B cell (primary cell): ENCODE measurements around the gene ARHGAP45. TPM values are rescaled to one million over a fixed set of nuclear protein-coding genes. Genes with fewer than 3 reads are reported as not detected.

Experiments
- ATAC-seq: fragments of 200-7000 bp; cut with Tn5 transposase; one replicate; pipeline ENCODE4 v1.10.0; 2021; ENCODE audit warnings: low read depth, mild to moderate bottlenecking, moderate number of reproducible peaks, moderate library complexity
- CTCF ChIA-PET: fragments of 350-600 bp; sonication (Branson Sonifier 250); formaldehyde crosslinking; loops from one replicate; lab custom pipeline; 2021; ENCODE audit warnings: antibody characterized with exemption, inconsistent platforms; lab: Charles Lee
- POLR2A ChIA-PET: fragments of 350-600 bp; sonication (Branson Sonifier 250); formaldehyde crosslinking; loops from one replicate; lab custom pipeline; 2021; ENCODE audit warnings: antibody characterized with exemption; lab: Charles Lee
- DNase-seq: peaks from one replicate; pipeline ENCODE4 v3.0.0; 2013
- H2AFZ ChIP-seq: 2 replicates; pipeline ENCODE4 v1.6.1; 2012; ENCODE audit warnings: mild to moderate bottlenecking, low read depth, low read length; ENCODE audit not compliant: insufficient read depth, poor library complexity, severe bottlenecking
- H3K27ac ChIP-seq, 2 donors: 1 replicate in 1 of 2; 2 replicates in 1 of 2; pipeline ENCODE4 v1.5.1; 2012 to 2013; ENCODE audit warnings: low read length in 2 of 2, mild to moderate bottlenecking in 2 of 2, moderate library complexity in 1 of 2
- H3K27me3 ChIP-seq, 4 experiments: fragments of 200-600 bp in 1 of 4; sonication (generic) in 1 of 4; replicated peaks in 1 of 4; 1 replicate in 2 of 4; 2 replicates in 2 of 4; pipeline versions ENCODE4 v1.6.1 to v1.7.0; 2013 to 2016; ENCODE audit warnings: low read length in 3 of 4, mild to moderate bottlenecking in 2 of 4, mixed read lengths in 1 of 4, moderate library complexity in 1 of 4; ENCODE audit not compliant: insufficient read depth in 4 of 4, control insufficient read depth in 3 of 4; ENCODE audit errors: control extremely low read depth in 1 of 4
- H3K36me3 ChIP-seq, 2 experiments: replicated peaks in 1 of 2; 1 replicate in 1 of 2; 2 replicates in 1 of 2; pipeline versions ENCODE4 v1.6.1 to v1.7.1; 2013; ENCODE audit warnings: low read length in 1 of 2; ENCODE audit not compliant: insufficient read depth in 2 of 2, control insufficient read depth in 1 of 2; ENCODE audit errors: control extremely low read depth in 1 of 2, extremely low read depth in 1 of 2
- H3K4me1 ChIP-seq, 2 donors: fragments of 200-600 bp in 1 of 2; sonication (generic) in 1 of 2; 1 replicate in 1 of 2; 2 replicates in 1 of 2; pipeline versions ENCODE4 v1.5.1 to v1.6.1; 2013 to 2017; ENCODE audit warnings: low read length in 2 of 2; ENCODE audit not compliant: control insufficient read depth in 2 of 2, insufficient read depth in 2 of 2
- H3K4me2 ChIP-seq: replicated peaks from 2 replicates; pipeline ENCODE3; 2012; ENCODE audit warnings: mild to moderate bottlenecking, low read depth, low read length; ENCODE audit not compliant: poor library complexity, severe bottlenecking
- H3K4me3 ChIP-seq, 5 experiments: fragments of 200-600 bp in 1 of 5; sonication (generic) in 1 of 5; 1 replicate in 3 of 5; 2 replicates in 2 of 5; pipeline versions ENCODE4 v1.5.1 to v1.7.0; 2011 to 2016; ENCODE audit warnings: low read length in 4 of 5, mild to moderate bottlenecking in 4 of 5, low read depth in 2 of 5, control low read depth in 1 of 5, moderate library complexity in 1 of 5; ENCODE audit not compliant: insufficient read depth in 1 of 5; ENCODE audit errors: control extremely low read depth in 1 of 5, extremely low read depth in 1 of 5
- H3K79me2 ChIP-seq: fragments of 200-600 bp; sonication (generic); one replicate; pipeline ENCODE4 v1.6.0; 2016; ENCODE audit warnings: low read length; ENCODE audit not compliant: control insufficient read depth, insufficient read depth
- H3K9ac ChIP-seq: fragments of 200-600 bp; sonication (generic); 2 replicates; pipeline ENCODE4 v1.6.1; 2017; ENCODE audit warnings: mild to moderate bottlenecking, low read length, moderate library complexity
- H3K9me3 ChIP-seq, 3 donors: one replicate each; pipeline versions ENCODE4 v1.6.1 to v1.7.1; 2013; ENCODE audit warnings: low read length in 2 of 3; ENCODE audit not compliant: control insufficient read depth in 2 of 3, insufficient read depth in 1 of 3; ENCODE audit errors: control extremely low read depth in 1 of 3
- H4K20me1 ChIP-seq: 2 replicates; pipeline ENCODE4 v1.6.0; 2012; ENCODE audit warnings: mild to moderate bottlenecking, low read length; ENCODE audit not compliant: insufficient read depth, control insufficient read depth, poor library complexity, severe bottlenecking
- H3K27ac Mint-ChIP-seq: one replicate; pipeline ENCODE4 v1.8.0; 2021; ENCODE audit warnings: mixed read lengths
- H3K27me3 Mint-ChIP-seq: one replicate; pipeline ENCODE4 v1.8.0; 2021; ENCODE audit warnings: mixed read lengths
- H3K4me1 Mint-ChIP-seq: one replicate; pipeline ENCODE4 v1.8.0; 2021; ENCODE audit warnings: mixed read lengths
- H3K4me3 Mint-ChIP-seq: one replicate; pipeline ENCODE4 v1.8.0; 2021; ENCODE audit warnings: mixed read lengths
- H3K9me3 Mint-ChIP-seq: one replicate; pipeline ENCODE4 v1.8.0; 2022; ENCODE audit warnings: mixed read lengths; ENCODE audit not compliant: insufficient read depth
- CTCF ChIP-seq: fragments of 200-600 bp; IDR thresholded peaks from one replicate; pipeline ENCODE4 v1.8.0; 2022; ENCODE audit warnings: antibody characterized with exemption, mild to moderate bottlenecking
- EZH2 ChIP-seq: IDR thresholded peaks from 2 replicates; pipeline ENCODE4 v1.6.1; 2012; ENCODE audit warnings: borderline replicate concordance, low read depth, mild to moderate bottlenecking, moderate library complexity, low read length; ENCODE audit not compliant: insufficient read depth, poor library complexity, severe bottlenecking
- WGBS: methylation state at CpG from one replicate; pipeline ENCODE4 v1.1.5; 2013; ENCODE audit warnings: missing lambda C conversion rate; ENCODE audit not compliant: insufficient coverage; 5-methylcytosine and 5-hydroxymethylcytosine counted together
- intact Hi-C: fragments of 100-400 bp; cut with micrococcal nuclease; formaldehyde crosslinking; loops from one replicate; pipeline ENCODE4 v1.10.0; 2022
- polyA plus RNA-seq: library from polyadenylated mRNA; depleted of rRNA; stranded (reverse); fragments of >200 nt; gene quantifications from 2 replicates; pipeline ENCODE4 v1.2.3, GENCODE V29; 2012
- total RNA-seq, 2 donors: library from RNA; stranded (reverse); fragments of 120-200 nt in 1 of 2; gene quantifications; 1 replicate in 1 of 2; 2 replicates in 1 of 2; pipeline versions ENCODE4 v1.2.3 to v1.2.4, GENCODE V29; 2013 to 2022

ARHGAP45 gene
- total and polyA plus RNA-seq, 2 donors (not counting 1 experiment from before 2014, with no cell fraction given): 488 to 490 TPM

GRCh38 chr19:1072371-1073015 is 5.5 kb downstream of the ARHGAP45 start:
- H2AFZ ChIP-seq: no peak overlapping the region
- peak overlapping the region; percentile 43 for H3K4me3 Mint-ChIP-seq
- H3K27ac ChIP-seq: peak overlapping the region; percentile 22 to 47
- peaks cover 83% of the 10 kb centered on the region for H3K79me2 ChIP-seq
- H3K27me3 ChIP-seq: no peaks in the 10 kb centered on the region
- DNase-seq (no peak), ATAC-seq (no peak)
- no peaks in the 10 kb centered on the region for H3K9me3 Mint-ChIP-seq
- no peak overlapping the region for H3K4me3 ChIP-seq
- peaks cover 0 to 72% of the 10 kb centered on the region in 2 experiments for H3K36me3 ChIP-seq
- peaks cover 70 to 88% of the 10 kb centered on the region in 2 donors for H3K4me1 ChIP-seq
- peak overlapping the region; percentile 90 for H3K4me2 ChIP-seq
- peaks cover 53% of the 10 kb centered on the region for H3K4me1 Mint-ChIP-seq
- H4K20me1 ChIP-seq: peaks cover 70% of the 10 kb centered on the region
- ChIA-PET CTCF (no interaction called here), POLR2A (interaction anchor here (0.6 to 0.7 kb wide), 2 partner anchors 26 to 126 kb away, joined by 4 to 9 read pairs; no protein-coding TSS in a partner anchor)
- TF ChIP-seq EZH2 (no peak), CTCF (no peak)
- 98% methylated on average over 11 of the region's 11 CpGs for WGBS
- H3K27ac Mint-ChIP-seq: peak overlapping the region; percentile 73
- intact Hi-C loops: no loop called here
- H3K9me3 ChIP-seq: no peaks in the 10 kb centered on the region
- no peak overlapping the region for H3K9ac ChIP-seq
- no peaks in the 10 kb centered on the region for H3K27me3 Mint-ChIP-seq
